Nephron progenitor cell (in vitro differentiated cells): ENCODE data around the gene ZNF503.

Experiments used
- DNase-seq: peaks from one replicate; pipeline ENCODE4 v3.0.0; 2021
- H3K27ac Mint-ChIP-seq: 2 replicates; pipeline ENCODE4 v1.8.0; 2021; ENCODE audit warnings: mild to moderate bottlenecking, moderate library complexity, mixed read lengths
- H3K27me3 Mint-ChIP-seq: 2 replicates; pipeline ENCODE4 v1.8.0; 2021; ENCODE audit warnings: mild to moderate bottlenecking, low read depth, mixed read lengths; ENCODE audit not compliant: poor library complexity
- H3K36me3 Mint-ChIP-seq: 2 replicates; pipeline ENCODE4 v1.8.0; 2021; ENCODE audit warnings: low read depth, mixed read lengths
- H3K4me1 Mint-ChIP-seq: 2 replicates; pipeline ENCODE4 v1.8.0; 2021; ENCODE audit warnings: mixed read lengths
- H3K4me3 Mint-ChIP-seq: 2 replicates; pipeline ENCODE4 v1.8.0; 2021; ENCODE audit warnings: mild to moderate bottlenecking, moderate library complexity, mixed read lengths
- H3K9me3 Mint-ChIP-seq: 2 replicates; pipeline ENCODE4 v1.8.0; 2021; ENCODE audit warnings: mild to moderate bottlenecking, moderate library complexity, mixed read lengths
- CTCF ChIP-seq: fragments of 200-600 bp; sonication (generic); IDR thresholded peaks from 2 replicates; pipeline ENCODE4 v1.5.0; 2021; ENCODE audit warnings: antibody characterized with exemption

Gene ZNF503

GRCh38 chr10:75430000-75430763 lies 28.6 kb upstream of the ZNF503 start:
- Mint-ChIP-seq H3K9me3 (no peaks in the 10 kb centered on the region), H3K36me3 (no peaks in the 10 kb centered on the region), H3K4me3 (peak overlapping the region; percentile 68), H3K27me3 (peaks cover 23% of the 10 kb centered on the region), H3K4me1 (peaks cover 73% of the 10 kb centered on the region), H3K27ac (peak overlapping the region; percentile 90)
- TF ChIP-seq CTCF, result no peak
- peak; percentile 26 for DNase-seq

- TF ChIP-seq CTCF, result no peak
- Mint-ChIP-seq H3K4me1 (peaks cover 65% of the 10 kb centered on the region), H3K9me3 (no peaks in the 10 kb centered on the region), H3K36me3 (no peaks in the 10 kb centered on the region), H3K27ac (no peak overlapping the region), H3K4me3 (no peak overlapping the region), H3K27me3 (peaks cover 14% of the 10 kb centered on the region)
- no peak for DNase-seq
Observed at GRCh38 chr10:75429159-75429827, 27.7 kb upstream of the ZNF503 start.

DNA sequence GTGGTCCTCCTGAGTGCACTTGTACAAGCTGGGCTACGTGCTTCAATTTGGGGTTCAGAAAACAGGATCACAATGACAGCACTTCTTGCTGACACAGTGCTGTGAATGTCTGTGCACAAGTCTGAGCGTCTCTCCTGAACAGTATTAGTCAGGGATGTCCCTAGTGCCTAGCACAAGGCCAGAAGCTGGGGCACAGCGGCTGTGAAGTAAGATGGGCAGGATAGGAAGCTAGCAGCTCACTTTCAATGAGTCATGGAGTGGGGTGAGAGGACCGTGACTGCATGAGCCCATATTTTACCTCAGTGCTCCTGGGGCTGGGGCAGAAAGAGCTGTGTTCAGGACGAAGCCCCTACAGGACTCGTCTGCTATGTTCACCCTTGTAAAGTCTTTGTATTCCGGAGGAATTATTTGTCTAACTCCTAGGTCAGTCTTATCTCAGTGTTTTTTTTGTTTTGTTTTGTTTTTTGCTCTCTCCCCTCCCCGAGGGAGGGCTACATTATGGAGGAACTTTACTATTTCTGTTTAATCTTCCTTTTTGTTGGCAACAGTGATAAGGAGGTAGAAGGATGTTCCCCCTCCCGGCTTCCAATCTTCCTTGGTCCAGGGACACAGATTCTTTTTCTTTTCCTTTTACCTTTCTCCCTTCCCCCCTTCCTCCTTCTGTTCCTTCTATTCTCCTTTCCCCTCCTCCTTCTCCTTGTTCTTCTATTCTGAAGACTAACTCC lies 27.0 kb upstream of the ZNF503 start:
- no peak overlapping the region for H3K4me3 Mint-ChIP-seq

GRCh38 chr10:75427951-75428350 lies 26.4 kb upstream of the ZNF503 start:
- TF ChIP-seq CTCF, result no peak
- H3K36me3 Mint-ChIP-seq, result no peaks in the 10 kb centered on the region
- no peaks in the 10 kb centered on the region for H3K9me3 Mint-ChIP-seq
- H3K4me3 Mint-ChIP-seq, result no peak overlapping the region
- peaks cover 51% of the 10 kb centered on the region for H3K4me1 Mint-ChIP-seq
- peaks cover 5% of the 10 kb centered on the region for H3K27me3 Mint-ChIP-seq
- peak overlapping the region; percentile 16 for H3K27ac Mint-ChIP-seq
- no peak for DNase-seq

More for the DNA sequence above, 27.0 kb upstream of the ZNF503 start:
- Mint-ChIP-seq H3K27me3 (peaks cover 9% of the 10 kb centered on the region), H3K9me3 (no peaks in the 10 kb centered on the region), H3K27ac (no peak overlapping the region), H3K4me1 (peaks cover 58% of the 10 kb centered on the region), H3K36me3 (no peaks in the 10 kb centered on the region)
- no peak for TF ChIP-seq CTCF
- DNase-seq, result no peak

- Mint-ChIP-seq H3K27ac (no peak overlapping the region), H3K27me3 (no peaks in the 10 kb centered on the region), H3K9me3 (no peaks in the 10 kb centered on the region), H3K36me3 (no peaks in the 10 kb centered on the region), H3K4me3 (no peak overlapping the region), H3K4me1 (peaks cover 40% of the 10 kb centered on the region)
- no peak for TF ChIP-seq CTCF
- DNase-seq, result no peak
Observed at GRCh38 chr10:75426880-75427279, 25.3 kb upstream of the ZNF503 start.
